ENCODE measurements around the gene SLC25A45. TPM values are rescaled to one million over a fixed set of nuclear protein-coding genes. Genes with fewer than 3 reads are reported as not detected.

The SLC25A45 gene
- total RNA-seq, 4 donors from 2014 or later: 0.82 to 7.3 (median 6.8) TPM

DNA sequence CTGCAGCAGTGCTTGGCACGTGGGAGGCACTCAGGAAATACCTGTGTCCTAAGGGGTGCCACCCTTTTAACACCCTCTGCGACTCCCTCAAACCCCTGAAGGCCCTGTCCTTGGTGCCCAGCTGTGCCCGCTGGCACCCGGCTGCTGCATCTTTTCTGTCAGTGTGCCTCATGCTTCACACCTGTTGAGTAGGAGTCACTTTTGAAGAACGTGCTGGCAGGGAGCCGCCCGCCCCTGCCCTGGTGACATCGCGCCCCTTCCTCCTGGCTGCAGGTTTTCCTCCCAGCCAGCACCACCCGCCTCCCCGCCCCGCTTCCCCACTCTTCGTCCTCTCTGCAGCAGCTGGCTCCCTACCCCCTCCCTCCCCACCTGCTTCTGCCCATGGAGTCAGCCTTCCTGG is 21.8 kb upstream of the SLC25A45 start:
- no peak for TF ChIP-seq CTCF (IDR thresholded peaks at IDR 0.05; ENCODE audit: low read depth)

DNA sequence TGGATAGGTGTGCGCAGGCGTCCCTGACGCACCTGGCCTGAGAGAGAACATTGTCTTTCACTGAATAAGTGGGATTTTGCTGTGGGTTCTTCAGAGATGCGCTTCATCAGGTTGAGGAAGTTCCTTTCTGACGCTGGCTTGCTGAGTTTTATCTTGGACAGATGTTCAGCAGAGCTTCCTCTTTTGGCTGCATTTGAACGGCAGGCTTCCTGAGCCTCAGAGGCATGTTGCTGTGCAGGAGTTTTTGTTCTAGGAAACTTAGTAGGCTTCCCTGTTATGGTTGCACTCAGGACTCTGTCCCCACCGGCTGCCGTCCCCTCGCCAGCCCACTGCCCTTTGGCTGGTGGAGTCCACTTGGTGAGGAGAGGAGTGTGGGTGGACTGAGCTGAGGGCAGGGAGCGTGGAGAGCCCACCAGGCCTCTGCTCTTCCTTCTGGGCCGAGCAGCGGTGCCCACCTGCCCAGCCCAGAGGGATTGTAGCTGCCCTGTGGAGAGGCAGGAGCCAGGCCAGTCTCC is 21.2 kb upstream of the SLC25A45 start:
- TF ChIP-seq CTCF (IDR thresholded peaks at IDR 0.05; ENCODE audit: low read depth): no peak

GRCh38 chr11:65402790-65403189 is 20.3 kb upstream of the SLC25A45 start:
- TF ChIP-seq CTCF (IDR thresholded peaks at IDR 0.05; ENCODE audit: low read depth): no peak

DNA sequence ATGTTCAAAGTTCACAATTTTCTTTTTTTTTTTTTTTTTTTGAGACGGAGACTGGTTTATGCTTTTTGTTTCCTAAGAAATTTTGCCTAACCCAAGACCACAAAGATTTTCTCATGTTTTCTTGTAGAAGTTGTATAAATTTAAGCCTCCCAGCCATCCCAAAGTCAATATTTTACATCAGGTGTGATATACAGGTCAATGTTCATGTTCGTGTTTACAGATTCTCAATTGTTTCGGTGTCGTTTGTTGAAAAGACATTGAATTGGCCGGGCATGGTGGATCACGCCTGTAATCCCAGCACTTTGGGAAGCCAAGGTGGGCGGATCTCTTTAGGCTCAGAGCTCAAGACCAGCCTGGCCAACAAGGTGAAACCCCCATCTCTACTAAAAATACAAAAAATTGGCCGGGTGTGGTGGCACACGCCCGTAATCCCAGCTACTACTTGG is 19.4 kb upstream of the SLC25A45 start:
- TF ChIP-seq CTCF (IDR thresholded peaks at IDR 0.05; ENCODE audit: low read depth): no peak

DNA sequence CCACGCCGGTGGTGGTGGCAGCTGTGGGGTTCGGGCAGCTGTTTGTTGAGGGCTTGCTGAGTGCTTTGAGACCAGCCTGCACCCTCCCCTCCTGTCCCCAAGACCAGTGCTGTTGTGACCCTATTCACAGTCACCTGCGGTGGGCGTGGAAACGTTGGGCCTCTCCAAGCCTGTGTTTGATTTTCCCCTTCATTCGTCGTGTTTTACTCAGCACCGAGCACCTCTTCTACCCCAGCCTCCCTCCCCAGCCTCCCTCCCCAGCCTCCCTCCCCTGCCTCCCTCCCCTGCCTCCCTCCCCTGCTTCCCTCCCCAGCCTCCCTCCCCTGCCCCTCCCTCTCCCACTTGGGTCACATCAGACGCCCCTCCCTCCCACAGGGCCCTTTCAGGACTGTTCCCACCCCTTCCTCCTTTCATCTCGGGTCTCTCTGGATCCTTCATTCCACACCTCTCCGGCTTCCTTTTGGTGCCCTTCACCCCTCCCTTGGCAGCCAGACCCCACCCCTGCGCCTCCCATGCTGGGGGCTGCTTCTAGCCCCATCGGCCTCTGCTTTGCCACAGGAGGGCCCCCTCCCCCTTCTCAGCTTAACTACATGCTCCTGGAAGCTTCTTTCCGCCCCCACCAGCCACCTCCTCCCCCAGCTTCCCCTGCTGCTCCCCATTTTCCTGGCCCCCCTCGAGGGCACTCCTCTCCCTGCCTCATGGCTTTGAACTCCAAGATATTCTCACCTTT is 18.8 kb upstream of the SLC25A45 start:
- TF ChIP-seq CTCF (IDR thresholded peaks at IDR 0.05; ENCODE audit: low read depth): no peak

DNA sequence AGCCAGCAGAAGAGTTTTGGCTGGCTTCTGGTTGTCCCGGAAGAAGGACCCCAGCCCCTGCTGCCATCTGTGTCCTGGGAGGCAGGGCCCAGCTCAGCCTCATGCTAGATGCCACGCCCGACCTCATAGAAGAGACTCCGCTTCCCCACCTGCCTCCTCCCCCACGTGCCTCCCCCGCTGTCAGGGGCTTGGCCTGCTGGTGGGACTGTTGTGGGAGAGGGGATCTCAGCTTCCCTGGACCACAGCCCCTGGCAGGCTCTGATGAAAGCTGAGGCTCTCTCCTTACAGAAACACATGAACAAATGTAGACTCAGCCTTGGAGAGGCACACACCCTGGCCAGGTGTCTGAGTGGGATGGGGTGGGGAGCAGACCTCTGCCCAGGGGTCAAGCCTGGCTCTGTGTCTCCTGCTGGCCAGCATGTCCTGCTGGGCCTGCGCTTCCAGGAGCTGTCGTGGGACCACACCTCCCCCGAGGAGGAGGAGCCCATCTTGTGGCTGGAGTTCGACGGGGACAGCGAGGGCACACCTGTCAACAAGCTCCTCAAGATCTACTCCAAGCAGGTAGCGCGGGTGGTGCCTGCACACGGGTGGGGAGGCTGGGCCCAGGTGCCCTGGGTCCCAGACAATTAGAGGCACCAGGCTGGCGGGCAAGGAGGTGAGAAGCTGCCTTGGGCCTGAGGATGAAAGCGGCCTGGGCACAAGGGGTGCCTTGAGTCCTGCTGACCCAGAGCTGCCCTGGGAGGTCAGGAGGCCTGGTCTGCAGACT is 18.0 kb upstream of the SLC25A45 start:
- no peak for TF ChIP-seq CTCF (IDR thresholded peaks at IDR 0.05; ENCODE audit: low read depth)

- TF ChIP-seq CTCF (IDR thresholded peaks at IDR 0.05; ENCODE audit: low read depth): no peak
Observed at GRCh38 chr11:65399845-65400244, 17.4 kb upstream of the SLC25A45 start.
